GM21390 (cell line): ENCODE results near the gene PBRM1.

Experiments used
- ATAC-seq: cut with Tn5 transposase; IDR thresholded peaks from one replicate; pipeline ENCODE4 v1.9.1; 2021; ENCODE audit not compliant: unreplicated experiment

Gene PBRM1

DNA sequence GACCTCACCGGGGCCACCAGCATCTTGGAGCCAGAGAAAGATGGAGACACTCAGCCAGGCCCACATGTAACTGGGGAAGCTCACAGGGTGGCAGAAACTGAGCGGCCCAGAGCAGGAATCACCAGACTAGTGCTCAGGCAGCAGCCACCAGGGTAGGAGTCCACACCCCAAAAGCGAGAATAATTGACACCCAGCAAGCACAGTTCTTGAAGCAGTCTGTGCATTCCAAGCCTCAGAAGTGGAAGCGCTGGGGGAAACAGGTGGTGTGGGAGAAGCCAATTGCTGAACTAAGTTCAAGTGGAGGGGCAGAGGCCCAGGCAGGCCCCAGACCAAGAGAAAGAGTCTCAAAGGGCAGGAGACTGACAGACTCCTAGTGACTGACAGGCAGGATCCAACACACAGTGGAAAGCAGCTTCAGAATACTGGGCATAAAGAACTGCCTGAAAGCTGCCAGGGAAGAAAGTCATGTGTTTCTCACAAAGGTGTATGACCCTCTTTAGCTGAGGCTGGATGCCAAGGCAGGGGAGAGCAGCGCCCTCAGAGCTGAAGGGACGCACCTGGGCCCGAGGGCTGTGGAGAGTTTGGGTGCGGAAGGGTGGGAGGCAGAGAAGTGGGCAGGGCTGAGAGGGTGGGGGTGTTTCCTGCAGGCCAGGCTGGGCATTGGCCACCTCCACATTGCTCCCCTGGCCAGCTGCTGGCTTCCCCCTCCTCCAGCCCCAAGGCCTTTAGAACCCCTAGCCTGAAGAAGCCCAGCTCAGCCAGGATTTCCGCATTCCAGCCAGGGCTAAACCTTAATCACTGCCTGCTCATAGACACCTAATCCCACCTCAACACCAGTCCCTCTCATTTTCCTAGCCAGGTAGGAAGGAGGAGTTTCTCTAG, 159.8 kb downstream of the PBRM1 start:
- ATAC-seq = no peak

DNA sequence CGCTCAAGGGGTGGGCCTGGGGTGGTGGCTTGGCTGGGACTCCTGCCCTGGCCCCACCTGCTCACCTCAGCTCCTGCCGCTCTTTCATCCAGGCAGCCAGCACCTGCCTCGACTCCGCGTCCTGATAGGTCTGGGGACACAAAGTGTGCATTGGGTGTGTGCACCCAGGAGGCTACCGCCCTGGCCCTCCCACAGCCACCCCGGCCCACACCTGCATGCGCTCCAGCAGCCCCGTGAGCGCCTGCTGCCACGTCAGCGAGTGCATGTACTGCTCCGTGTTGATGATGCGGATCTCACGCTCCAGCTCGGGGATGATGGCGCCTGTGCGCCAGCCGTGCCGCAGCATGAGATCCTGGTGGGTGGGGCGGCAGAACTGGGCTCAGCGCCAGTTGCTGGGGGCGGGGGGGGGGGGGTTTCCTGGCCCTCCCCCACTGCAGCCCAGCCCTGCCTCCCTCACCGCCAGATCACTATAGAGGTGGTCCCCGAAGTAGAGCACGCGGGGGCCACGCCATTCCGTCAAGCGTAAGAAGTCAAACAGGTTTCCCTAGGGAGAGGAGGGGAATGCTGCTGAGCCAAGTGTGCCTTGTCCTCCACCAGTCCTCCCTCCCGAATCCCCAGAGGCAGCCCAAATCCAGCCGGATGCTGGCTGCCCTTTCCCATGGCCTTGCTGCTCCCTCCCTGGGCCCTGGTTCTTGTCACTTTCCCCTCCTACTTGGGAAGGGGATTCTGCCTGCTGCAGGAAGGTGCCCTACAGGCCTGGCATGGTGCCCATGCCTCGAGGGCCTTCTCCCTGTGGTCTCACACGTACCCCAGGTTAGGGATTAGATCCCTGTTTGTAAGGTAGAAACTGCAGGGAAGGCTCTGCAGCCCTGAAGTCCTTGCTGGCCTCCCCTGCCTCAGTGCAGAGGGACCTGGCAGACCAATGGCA, 160.7 kb downstream of the PBRM1 start:
- no peak for ATAC-seq

DNA sequence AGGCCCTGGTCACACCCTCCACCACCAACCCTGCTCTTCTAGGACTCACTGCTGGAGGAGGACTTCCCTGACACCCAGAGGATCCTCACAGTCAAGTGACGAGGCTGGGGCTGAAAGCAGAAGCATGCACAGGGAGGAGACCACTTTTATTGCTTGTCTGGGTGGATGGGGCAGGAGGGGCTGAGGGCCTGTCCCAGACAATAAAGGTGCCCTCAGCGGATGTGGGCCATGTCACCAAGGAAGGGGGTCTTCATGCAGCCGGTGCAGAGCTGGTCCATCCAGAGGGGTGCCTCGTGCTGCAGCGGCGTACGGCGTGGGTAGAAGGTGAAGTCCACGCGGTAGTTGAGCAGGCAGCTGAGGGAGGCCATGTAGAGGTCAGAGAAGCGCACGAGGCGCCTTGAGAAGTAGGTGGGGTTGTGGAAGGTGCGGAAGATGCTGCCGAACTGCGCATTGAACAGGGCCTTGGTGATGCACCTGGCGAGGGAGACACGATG, 161.4 kb downstream of the PBRM1 start:
- ATAC-seq = no peak

DNA sequence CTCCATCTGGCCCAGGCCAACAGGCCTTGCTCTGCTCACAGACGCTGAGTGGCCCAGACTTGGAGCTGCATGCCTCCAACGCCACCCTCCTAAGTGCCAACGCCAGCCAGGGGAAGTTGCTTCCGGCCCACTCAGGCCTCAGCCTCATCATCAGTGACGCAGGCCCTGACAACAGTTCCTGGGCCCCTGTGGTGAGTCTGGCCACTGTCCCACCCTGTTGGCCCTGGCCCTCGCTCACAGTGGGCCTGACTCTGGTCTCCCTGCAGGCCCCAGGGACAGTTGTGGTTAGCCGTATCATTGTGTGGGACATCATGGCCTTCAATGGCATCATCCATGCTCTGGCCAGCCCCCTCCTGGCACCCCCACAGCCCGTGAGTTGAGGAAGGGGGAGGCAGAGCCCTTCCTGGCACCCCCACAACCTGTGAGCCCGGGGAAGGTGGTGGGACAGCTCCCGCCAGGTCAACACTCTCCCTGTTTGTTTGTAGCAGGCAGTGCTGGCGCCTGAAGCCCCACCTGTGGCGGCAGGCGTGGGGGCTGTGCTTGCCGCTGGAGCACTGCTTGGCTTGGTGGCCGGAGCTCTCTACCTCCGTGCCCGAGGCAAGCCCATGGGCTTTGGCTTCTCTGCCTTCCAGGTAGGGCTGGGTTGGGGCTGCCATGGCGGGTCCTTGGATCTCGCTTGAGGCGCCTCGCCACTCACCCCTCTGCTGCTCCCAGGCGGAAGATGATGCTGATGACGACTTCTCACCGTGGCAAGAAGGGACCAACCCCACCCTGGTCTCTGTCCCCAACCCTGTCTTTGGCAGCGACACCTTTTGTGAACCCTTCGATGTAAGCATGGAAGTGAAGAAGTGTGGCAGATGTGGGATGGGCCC, 162.1 kb downstream of the PBRM1 start:
- ATAC-seq = no peak

DNA sequence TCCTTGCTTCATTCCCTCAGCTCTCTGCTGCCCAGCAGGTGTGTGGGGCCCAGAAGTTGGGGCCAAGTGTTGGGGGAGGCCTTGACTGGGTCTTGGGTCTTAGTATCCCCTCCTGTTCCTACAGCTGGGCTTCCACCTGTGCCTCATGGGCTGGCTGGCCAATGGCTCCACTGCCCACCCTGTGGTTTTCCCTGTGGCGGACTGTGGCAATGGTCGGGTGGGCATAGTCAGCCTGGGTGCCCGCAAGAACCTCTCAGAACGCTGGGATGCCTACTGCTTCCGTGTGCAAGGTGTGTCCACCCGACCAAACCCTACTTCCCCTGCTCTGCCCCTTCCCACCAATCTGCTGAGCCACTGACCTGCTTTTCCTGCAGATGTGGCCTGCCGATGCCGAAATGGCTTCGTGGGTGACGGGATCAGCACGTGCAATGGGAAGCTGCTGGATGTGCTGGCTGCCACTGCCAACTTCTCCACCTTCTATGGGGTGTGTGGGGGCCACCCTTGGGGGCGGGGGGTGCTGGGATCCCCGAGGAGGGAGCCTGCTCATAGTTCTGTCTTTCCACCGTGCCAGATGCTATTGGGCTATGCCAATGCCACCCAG, 163.0 kb downstream of the PBRM1 start:
- ATAC-seq = no peak

DNA sequence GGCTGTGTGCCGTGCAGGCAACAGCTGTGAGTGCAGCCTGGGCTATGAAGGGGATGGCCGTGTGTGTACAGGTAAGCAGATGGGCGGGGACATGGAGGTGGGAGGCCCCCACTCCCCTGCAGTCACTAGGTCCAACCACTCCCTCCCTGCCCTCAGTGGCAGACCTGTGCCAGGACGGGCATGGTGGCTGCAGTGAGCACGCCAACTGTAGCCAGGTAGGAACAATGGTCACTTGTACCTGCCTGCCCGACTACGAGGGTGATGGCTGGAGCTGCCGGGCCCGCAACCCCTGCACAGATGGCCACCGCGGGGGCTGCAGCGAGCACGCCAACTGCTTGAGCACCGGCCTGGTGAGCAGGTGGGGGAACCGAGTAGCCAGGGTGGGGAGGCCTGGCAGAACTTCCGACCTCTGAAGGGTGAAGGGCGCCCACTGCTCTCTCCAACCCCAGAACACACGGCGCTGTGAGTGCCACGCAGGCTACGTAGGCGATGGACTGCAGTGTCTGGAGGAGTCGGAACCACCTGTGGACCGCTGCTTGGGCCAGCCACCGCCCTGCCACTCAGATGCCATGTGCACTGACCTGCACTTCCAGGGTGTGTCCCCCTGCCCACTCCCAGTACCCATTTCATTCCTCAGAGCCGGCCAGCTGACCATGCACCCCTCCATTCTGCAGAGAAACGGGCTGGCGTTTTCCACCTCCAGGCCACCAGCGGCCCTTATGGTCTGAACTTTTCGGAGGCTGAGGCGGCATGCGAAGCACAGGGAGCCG, 163.6 kb downstream of the PBRM1 start:
- no peak for ATAC-seq

DNA sequence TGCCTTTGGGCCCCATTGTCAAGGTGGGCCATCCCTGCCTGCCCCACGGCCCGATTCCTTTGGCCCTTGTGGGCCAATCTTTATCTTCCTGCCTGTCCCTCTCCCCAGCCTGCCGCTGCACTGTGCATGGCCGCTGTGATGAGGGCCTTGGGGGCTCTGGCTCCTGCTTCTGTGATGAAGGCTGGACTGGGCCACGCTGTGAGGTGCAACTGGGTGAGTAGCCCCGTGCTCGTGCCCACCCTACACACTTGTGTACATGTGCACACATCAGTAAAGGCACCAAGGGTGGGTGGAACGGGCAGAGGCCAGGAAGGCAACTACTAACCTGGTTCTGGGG, 164.3 kb downstream of the PBRM1 start:
- no peak for ATAC-seq

DNA sequence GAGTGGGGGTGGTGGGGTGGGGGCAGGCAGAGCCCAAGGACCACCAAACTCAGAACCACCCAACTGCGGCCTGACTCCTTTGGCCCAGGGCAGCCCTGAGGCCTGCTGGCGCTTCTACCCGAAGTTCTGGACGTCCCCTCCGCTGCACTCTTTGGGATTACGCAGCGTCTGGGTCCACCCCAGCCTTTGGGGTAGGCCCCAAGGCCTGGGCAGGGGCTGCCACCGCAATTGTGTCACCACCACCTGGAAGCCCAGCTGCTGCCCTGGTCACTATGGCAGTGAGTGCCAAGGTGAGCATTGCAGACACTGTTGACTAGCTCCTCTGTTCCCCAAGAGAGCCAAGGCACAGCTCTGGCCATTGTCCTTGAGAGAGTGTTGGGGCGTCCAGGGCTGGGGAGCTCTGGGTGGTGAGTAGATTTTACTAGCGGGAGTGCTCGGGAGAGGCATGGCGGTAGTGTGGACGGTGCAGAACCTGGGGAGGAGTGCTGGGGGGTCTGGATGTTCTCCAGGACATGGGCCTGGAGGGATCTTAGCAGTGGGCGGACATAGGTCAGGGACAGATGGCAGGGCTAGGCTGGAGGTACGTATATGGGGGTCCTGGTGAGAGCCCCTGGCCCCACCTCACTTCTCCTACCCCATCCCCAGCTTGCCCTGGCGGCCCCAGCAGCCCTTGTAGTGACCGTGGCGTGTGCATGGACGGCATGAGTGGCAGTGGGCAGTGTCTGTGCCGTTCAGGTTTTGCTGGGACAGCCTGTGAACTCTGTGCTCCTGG, 164.8 kb downstream of the PBRM1 start:
- ATAC-seq = no peak

DNA sequence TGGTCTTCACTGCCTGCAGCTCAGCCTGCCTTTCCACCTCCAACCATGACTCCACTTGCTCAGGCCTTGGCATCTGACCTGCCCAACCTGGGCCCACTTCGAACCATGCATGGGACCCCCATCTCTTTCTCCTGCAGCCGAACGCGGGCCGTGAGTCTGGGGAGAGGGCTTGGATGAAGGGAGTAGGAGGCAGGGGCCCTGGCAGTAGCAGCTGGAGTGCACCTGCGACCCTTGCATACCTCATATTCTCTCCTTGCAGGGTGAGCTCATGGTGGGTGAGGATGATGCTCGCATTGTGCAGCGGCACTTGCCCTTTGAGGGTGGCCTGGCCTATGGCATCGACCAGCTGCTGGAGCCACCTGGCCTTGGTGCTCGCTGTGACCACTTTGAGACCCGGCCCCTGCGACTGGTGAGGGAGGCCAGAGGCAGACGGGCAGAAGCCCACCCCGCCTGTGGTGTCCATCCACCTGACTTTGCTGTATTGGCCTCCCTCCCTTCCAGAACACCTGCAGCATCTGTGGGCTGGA, 165.5 kb downstream of the PBRM1 start:
- ATAC-seq = no peak

DNA sequence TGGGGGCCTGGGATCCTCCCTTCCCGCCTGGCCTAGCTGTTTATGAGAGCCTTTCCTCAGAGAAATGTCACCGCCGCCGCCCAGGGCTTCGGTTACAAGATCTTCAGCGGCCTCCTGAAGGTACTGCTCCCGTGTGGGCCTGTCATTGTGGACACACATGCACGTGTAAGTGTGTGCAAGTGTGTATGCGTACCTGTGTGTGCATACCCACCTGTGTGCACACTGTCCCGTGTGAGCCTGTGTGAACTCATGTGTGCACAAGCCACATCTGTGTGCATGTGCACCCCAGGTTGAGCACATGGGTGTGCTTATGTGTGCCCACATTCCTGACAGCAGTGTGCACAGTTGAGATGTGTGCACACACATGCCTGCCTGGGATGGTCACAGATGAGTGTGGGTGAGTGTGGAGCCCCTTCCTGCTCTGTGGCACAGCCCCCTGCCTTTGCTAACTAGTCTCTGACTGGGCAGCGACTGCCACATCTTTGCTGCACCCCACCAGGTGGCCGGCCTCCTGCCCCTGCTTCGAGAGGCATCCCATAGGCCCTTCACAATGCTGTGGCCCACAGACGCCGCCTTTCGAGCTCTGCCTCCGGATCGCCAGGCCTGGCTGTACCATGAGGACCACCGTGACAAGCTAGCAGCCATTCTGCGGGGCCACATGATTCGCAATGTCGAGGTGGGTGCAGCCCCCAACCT, 166.1 kb downstream of the PBRM1 start:
- ATAC-seq = no peak

DNA sequence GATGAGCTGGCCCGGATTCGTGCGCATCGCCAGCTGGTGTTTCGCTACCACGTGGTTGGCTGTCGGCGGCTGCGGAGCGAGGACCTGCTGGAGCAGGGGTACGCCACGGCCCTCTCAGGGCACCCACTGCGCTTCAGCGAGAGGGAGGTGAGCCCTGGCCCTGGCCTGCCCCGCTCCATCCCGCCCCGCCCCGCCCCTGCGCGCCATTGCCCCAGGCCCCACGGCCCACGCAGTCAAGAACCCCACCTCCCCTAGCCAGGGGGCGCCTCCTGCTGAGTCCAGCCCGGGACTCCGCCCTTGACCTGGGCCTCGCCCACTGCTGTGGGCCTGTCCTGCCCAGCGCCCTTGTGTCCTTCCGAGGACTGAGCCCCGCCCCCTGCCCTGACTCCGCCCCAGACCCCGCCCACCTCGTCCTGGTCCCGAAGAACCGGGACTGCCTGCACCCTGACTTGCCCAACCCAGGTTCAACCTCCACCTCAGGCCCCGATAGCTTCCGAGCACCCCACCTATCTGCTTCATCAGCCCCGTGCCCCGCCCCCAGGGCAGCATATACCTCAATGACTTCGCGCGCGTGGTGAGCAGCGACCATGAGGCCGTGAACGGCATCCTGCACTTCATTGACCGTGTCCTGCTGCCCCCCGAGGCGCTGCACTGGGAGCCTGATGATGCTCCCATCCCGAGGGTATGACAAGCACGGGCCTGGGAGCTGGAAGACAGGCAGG, 166.8 kb downstream of the PBRM1 start:
- no peak for ATAC-seq

DNA sequence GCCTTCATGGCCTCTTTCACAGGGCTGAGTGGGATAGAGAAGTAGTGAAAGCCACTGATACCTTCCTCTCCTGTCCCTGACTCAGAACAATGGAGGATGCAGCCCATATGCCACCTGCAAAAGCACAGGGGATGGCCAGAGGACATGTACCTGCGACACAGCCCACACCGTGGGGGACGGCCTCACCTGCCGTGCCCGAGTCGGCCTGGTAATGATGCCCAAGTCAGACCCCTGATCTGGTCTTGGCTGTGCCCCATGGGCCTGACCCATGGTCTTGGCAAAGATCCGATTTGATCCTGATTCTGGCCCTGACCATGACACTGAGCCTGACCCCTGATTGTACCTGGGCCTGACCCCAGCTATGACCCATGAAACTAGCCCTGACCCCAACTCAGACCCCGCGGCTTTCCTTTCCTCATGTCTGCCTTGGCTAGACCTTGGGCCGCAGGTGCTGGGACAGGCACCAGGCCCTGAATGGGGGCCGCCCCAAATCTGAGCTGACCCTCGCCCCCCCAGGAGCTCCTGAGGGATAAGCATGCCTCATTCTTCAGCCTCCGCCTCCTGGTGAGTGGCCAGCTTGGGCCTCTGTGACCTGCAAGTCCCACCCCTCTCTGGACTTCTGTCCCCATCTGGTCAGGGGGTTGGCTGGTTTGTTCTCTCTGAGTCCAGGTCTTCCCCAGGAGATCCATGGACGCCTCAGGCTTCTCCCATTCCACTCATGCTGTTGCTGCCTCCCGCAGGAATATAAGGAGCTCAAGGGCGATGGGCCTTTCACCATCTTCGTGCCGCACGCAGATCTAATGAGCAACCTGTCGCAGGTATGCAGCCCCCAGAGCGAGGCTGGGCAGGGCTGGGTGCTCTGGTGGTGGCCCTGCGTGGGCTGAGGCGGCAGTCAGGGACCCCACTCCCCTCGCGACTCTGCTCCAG, 167.7 kb downstream of the PBRM1 start:
- no peak for ATAC-seq

DNA sequence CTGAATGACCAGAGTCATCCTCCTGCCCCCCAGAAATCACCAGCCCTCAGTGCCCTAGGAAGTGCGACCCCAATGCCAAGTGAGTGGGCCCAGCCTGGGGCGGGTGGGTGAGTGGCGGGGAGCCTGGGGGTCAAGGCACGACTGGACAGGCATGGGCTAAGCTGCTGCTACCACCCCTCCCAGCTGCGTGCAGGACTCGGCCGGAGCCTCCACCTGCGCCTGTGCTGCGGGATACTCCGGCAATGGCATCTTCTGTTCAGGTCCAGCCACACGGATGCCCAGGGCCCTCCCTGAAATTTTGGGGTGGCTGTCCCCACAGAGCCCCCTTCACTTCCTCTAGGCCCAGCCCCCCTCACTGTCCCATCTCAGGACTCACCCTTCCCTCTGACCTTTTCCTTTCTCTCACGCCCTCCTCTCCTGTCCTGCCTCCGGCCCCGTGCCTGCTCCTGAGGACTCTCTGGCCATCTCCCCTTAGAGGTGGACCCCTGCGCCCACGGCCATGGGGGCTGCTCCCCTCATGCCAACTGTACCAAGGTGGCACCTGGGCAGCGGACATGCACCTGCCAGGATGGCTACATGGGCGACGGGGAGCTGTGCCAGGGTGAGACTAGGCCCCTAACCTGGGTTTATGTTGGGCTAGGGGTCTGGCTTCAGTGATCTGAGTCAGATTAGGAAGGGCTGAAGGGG, 169.1 kb downstream of the PBRM1 start:
- no peak for ATAC-seq

DNA sequence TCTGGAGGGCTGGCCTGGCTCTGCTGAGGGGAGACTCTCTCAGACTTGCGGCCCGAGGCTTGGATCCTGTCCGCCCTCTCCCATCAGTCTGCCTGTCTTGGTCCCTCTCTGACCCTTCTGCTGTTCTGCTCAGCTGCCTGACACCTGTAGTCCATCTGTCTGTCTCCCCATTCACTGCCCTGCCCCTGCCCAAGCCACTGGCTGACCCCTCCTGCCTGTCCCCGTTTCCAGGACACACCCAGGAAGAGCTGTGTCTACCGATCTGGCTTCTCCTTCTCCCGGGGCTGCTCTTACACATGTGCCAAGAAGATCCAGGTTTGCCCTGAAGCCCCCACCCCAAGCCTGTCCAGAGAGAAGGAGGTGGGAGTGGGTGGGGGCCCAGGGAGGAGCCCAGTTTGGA, 170.5 kb downstream of the PBRM1 start:
- no peak for ATAC-seq

DNA sequence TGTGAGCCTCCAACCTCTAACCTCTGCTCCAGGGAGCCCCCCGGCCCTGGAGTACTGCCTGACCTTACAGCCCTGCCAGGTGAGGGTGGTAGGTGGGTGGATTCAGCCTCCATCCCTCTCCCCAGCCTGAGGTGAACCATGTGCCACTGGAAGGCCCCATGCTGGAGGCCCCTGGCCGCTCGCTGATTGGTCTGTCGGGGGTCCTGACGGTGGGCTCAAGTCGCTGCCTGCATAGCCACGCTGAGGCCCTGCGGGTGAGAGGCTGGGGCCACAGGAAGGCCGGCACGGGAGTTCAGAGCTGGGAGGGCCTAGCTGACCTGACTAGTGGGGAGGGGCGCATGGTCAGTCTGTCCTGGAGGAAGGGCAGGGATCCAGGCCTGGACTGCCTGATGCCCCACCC, 171.1 kb downstream of the PBRM1 start:
- ATAC-seq = no peak

DNA sequence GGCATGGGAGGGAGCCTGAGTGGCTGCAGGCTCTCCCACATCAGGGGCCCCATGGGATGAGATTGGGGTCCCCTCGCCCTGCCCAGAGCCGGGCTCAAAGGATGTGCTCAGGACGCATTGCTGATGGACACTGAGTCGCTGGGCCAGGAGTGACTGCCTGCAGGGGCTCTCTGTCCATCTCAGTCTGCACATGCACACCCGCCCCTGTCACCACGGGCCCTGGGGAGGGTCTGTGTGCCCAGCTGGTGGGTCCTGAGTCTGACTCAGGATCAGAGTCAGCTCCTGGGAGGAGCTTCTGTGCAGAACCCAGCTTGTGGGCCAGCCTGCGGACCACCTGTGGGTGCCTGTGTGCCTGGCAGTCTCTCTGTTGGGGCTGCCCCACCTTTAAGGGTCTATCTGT, 172.4 kb downstream of the PBRM1 start:
- ATAC-seq = no peak
